HG03095 (cell line): ENCODE results near the gene CHORDC1.
"Not testable (repeated sequence)": the region's sequence is repeated elsewhere in the genome, so short reads cannot be mapped to it uniquely, and the experiment has no call there.

Experiments used
- ATAC-seq: cut with Tn5 transposase; IDR thresholded peaks from one replicate; pipeline ENCODE4 v1.9.1; 2021; ENCODE audit warnings: moderate library complexity; ENCODE audit not compliant: unreplicated experiment

The CHORDC1 gene

DNA sequence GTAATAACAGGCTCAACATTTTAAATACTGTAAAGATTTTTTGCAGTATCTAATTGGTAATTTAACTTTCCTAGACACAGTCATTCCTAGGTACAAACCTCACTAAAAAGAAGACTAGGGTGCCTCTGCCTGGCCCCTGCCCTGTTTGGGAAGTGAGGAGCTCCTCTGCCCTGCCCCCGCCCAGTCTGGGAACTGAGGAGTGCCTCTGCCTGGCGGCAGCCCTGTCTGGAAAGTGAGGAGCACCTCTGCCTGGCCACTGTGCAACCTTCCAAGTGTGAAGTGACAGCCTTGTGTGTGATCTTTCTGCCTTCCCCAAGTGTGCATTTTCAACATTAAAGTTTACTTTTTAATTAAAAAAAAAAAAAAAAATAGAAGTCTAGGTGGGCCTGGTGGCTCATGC lies 4.2 kb downstream of the CHORDC1 start:
- ATAC-seq, result no peak

DNA sequence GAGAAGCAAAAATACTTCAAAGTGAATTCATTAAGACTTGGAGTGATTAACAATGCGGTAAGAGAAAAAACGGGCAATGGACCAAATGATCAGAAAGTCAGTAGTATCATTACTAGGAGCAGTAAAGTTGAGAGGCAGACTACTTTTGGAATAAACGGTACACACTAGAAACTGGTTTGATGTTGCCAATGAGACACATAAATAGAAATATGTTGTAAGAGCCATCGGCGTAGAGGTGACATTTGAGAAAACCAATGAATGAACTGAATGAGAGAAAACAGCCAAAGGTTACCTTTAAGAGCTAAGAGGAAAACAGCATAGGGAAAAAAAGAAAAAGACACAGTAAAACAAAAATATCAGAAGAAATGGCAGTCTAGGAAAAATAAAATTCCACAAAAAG lies 6.2 kb downstream of the CHORDC1 start:
- no peak for ATAC-seq

DNA sequence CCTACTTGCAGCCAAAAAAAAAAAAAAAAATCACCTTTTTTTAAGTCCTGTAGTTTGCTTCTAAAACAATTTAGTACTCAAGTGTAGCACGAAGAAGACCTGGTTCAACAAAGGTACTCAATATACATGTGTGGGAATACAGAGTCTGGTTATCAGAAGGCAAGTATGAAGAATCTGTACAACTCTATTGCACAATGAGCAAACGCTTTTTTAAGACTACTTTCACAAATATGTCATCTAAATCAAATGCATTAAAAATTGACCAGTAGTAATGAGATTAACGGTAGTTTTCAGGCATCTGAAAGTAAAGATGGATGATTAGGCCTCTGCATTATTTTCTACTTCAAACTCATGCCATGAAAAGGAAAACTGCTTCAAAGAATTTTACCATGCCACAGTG lies 9.5 kb downstream of the CHORDC1 start:
- ATAC-seq, result no peak

GRCh38 chr11:90208857-90209256 lies 14.0 kb downstream of the CHORDC1 start:
- no peak for ATAC-seq

GRCh38 chr11:90207992-90208391 lies 14.9 kb downstream of the CHORDC1 start:
- ATAC-seq, result not testable (repeated sequence)

DNA sequence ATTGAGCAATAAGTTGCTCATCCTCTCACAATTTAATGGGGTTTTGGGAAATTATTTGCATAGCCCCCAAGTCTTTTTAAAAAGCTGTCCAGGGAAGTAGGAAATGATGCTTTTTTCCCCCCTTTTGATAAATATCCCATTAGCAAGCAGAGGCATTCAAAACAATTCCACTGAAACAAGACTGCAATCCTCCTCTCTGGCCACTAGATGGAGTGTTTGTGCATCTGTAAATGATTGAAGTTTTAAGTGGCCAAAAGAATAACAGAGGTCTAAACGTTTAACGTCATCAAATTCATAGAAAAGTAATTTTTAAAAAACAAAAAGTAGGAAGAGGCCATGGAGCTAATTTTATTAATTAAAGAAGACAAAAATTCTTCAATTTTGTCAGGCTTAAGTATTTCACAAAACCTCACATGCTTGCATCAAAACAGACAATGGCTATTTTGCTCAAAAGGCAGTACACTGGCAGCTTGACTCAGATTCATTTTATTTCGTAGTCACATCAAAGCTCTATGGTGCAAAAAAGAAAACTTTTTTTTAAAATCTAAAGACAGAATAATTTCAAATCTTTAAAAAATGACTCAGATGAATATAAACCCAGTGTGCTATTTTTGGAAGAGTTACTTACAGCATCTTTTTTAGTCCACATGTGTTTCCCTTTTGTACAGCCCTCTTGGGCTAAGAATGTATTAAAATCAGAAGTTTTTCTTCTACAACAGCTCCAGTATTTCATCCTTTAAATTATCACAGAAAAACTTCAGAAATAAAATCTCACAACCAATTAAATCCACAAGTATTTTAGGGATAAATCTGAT lies 17.8 kb downstream of the CHORDC1 start:
- peak; percentile 85 for ATAC-seq

- no peak for ATAC-seq
Observed at GRCh38 chr11:90204407-90204806, 18.4 kb downstream of the CHORDC1 start.

DNA sequence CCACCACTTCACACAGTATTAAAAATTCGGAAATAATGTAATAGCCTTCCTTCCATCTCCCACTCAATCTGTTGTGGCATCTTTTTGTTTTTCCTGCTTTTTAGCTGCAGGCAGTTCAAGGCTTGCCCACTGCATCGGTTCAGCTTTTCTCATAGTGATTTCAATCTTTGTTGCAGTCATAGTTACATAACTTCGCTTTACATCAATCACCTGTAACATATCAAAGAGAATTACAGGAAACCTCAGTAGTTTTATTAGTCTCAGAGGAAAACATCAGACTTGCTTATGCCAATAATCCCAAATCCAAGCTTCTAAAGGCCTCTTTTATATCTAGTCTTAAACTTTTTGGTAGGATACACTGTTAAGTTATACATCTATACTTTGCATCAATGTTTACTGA lies 20.5 kb downstream of the CHORDC1 start:
- ATAC-seq, result no peak

DNA sequence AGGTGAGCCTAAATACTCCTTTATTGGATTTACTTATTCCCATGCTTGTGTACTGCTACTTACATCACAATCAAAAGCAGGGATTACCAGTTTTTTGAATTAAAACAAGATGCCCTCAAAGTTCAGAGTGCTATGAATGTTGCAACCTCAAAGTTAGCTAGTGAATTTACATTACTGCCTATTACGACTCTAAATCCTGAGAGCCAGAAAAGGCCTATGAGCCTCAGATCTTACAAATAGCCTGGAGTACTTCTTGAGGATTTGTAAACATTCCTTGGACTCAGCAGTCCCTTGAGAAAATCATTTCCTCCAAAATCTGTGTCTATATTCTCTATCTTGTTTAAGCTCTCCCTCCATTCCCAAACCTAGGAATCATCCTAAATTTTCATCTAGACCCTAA lies 25.5 kb downstream of the CHORDC1 start:
- no peak for ATAC-seq

- ATAC-seq, result no peak
Observed at GRCh38 chr11:90192869-90193582, 29.8 kb downstream of the CHORDC1 start.

GRCh38 chr11:90189011-90189410 lies 33.8 kb downstream of the CHORDC1 start:
- no peak for ATAC-seq

- no peak for ATAC-seq
Observed at GRCh38 chr11:90187839-90188238, 35.0 kb downstream of the CHORDC1 start.

- no peak for ATAC-seq
Observed at GRCh38 chr11:90179923-90180322, 42.9 kb downstream of the CHORDC1 start.

DNA sequence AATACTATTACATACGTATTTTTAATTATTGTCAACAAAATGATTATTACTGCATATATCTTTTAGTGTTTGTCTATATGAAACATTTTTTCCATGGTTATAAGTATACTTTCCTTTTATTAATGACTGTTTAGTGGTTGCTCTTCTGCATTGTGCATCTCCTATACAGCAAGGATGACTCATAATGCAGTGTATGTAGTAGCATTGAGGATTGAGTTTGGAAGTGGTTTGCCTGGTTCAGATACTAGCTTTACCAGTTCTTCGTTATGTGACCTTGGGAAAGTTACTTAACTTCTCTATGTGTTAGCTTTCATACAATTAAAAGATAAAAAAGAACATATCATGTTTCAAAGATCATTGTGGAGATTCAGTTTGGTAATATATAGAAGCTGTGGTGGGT lies 44.1 kb downstream of the CHORDC1 start:
- ATAC-seq, result no peak

- no peak for ATAC-seq
Observed at GRCh38 chr11:90176069-90176468, 46.8 kb downstream of the CHORDC1 start.

DNA sequence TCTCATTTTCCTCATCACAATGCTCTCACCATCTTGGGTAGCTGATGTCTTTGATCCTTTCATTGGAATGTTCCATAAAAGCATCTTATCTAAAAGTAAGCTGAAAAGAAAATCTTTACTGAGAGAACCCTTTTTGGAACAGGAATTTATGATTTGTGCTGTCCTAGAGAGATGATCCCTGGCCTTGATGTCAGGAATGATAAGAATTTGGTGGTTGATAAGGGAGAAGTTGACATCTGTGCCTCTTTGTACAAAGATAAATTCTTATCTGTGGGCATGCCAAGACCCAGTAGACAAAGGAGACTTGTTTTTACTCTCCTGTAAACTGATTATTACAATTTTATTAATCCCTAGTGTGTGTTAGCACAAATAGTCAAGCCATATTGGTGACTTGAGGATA lies 51.5 kb downstream of the CHORDC1 start:
- ATAC-seq, result no peak

DNA sequence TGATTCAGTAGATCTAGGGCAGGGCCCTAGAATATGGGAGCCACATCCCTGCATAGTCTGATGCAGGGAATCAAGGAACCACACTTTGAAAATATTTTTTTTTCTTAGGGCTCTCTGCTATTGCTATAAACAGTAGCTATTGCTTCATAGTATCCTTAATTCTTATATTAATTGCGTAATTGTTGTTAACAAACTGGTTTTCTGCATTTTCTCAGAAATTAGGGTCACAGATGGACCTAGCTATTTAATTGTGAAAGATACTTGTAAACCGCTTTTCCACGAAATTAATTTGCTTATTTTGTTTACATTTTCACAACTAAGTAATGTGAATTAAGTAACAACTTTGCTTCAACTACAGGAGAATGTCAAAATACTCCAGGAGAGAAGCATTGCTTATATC lies 54.3 kb downstream of the CHORDC1 start:
- no peak for ATAC-seq

DNA sequence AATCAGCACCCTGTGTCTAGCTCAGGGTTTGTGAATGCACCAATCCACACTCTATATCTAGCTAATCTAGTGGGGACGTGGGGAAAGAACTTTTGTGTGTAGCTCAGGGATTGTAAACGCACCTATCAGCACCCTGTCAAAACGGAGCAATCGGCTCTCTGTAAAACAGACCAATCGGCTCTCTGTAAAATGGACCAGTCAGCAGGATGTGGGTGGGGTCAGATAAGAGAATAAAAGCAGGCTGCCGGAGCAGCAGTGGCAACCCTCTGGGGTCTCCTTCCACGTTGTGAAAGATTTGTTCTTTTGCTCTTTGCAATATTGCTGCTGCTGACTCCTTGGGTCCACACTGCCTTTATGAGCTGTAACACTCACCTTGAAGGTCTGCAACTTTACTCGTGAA lies 55.1 kb downstream of the CHORDC1 start:
- not testable (repeated sequence) for ATAC-seq

DNA sequence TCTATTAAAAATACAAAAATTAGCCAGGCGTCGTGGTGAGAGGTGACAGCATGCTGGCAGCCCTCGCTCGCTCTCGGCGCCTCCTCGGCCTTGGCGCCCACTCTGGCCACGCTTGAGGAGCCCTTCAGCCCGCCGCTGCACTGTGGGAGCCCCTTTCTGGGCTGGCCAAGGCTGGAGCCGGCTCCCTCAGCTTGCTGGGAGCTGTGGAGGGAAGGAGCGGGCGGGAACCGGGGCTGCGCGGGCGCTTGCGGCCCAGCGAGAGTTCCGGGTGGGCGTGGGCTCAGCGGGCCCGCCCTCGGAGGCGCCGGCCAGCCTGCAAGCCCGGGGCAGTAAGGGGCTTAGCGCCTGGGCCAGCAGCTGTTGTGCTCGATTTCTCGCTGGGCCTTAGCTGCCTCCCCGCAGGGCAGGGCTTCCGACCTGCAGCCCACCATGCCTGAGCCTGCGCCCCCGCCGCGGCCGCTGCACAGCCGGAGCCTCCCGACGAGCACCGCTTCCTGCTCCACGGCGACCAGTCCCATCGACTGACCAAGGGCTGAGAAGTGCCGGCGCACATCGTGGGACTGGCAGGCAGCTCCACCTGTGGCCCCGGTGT lies 55.8 kb downstream of the CHORDC1 start:
- not testable (repeated sequence) for ATAC-seq
